Left ventricle myocardium inferior (tissue), 1 donor: ENCODE measurements around the gene PTEN. TPM values are rescaled to one million over a fixed set of nuclear protein-coding genes. Genes with fewer than 3 reads are reported as not detected.
"Not testable (repeated sequence)": the region's sequence is repeated elsewhere in the genome, so short reads cannot be mapped to it uniquely, and the experiment has no call there.

Source experiments
- DNase-seq: peaks from one replicate; pipeline ENCODE4 v3.0.0-alpha.2; 2020
- H3K27ac ChIP-seq: fragments of 200-600 bp; replicated peaks from 2 replicates; pipeline ENCODE4 v1.8.0; 2021
- H3K27me3 ChIP-seq: fragments of 200-600 bp; 2 replicates; pipeline ENCODE4 v1.8.0; 2021; ENCODE audit warnings: low read depth
- H3K36me3 ChIP-seq: fragments of 200-600 bp; 2 replicates; pipeline ENCODE4 v1.8.0; 2021
- H3K4me1 ChIP-seq: fragments of 200-600 bp; 2 replicates; pipeline ENCODE4 v1.8.0; 2021
- H3K4me3 ChIP-seq: fragments of 200-600 bp; 2 replicates; pipeline ENCODE4 v1.8.0; 2021; ENCODE audit warnings: mild to moderate bottlenecking, moderate library complexity
- H3K9me3 ChIP-seq: fragments of 200-600 bp; replicated peaks from 2 replicates; pipeline ENCODE4 v1.8.0; 2021
- intact Hi-C: fragments of 100-400 bp; cut with micrococcal nuclease; formaldehyde crosslinking; loops from one replicate; pipeline ENCODE4 v1.11.0; 2022
- total RNA-seq: library from RNA; stranded (reverse); fragmentation: NEBNext Ultra II Directional; extraction: Animal tissue kit (Norgen Biotek cat#: 25700); gene quantifications from one replicate; pipeline ENCODE4 v1.2.1, GENCODE V29; 2021
- TF ChIP-seq, protein P1 (sequence below): fragments of 200-600 bp; IDR thresholded peaks from 2 replicates; pipeline ENCODE4 v1.8.0; 2021; ENCODE audit warnings: antibody characterized with exemption, mild to moderate bottlenecking, borderline replicate concordance
- donor health status: DM: no; HTN: yes; CAD: no; lungs with severe emphysema.

PTEN gene
- total RNA-seq, 1 donor from 2014 or later: 49.9 TPM

DNA sequence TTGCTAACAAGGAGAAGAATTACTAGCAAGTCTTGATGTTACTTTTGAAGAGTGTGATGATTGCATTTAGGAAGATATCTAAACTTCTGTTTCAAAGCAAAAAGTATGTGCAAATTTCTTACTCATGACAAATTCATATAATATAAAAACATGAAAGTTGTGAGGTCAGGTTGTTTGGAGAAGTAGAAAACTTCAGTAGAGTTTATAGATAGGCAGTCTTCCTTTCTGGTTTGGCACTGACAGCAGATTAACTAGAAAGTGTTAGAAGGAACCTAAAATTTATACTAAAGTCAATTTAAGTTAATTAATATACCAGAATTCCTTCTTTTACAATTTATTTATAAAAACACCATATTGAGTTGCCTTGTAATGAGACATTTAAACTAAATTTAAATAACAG, 16.9 kb downstream of the PTEN start:
- intact Hi-C loops: no loop called here
- TF ChIP-seq, protein P1, sequence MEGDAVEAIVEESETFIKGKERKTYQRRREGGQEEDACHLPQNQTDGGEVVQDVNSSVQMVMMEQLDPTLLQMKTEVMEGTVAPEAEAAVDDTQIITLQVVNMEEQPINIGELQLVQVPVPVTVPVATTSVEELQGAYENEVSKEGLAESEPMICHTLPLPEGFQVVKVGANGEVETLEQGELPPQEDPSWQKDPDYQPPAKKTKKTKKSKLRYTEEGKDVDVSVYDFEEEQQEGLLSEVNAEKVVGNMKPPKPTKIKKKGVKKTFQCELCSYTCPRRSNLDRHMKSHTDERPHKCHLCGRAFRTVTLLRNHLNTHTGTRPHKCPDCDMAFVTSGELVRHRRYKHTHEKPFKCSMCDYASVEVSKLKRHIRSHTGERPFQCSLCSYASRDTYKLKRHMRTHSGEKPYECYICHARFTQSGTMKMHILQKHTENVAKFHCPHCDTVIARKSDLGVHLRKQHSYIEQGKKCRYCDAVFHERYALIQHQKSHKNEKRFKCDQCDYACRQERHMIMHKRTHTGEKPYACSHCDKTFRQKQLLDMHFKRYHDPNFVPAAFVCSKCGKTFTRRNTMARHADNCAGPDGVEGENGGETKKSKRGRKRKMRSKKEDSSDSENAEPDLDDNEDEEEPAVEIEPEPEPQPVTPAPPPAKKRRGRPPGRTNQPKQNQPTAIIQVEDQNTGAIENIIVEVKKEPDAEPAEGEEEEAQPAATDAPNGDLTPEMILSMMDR: no peak
- H3K4me3 ChIP-seq: no peak overlapping the region
- H3K27me3 ChIP-seq: no peaks in the 10 kb centered on the region
- peaks cover 6% of the 10 kb centered on the region for H3K9me3 ChIP-seq
- H3K27ac ChIP-seq: no peak overlapping the region
- DNase-seq: no peak
- H3K36me3 ChIP-seq: peaks cover 22% of the 10 kb centered on the region
- H3K4me1 ChIP-seq: peaks cover 75% of the 10 kb centered on the region

GRCh38 chr10:87881373-87882059, 18.1 kb downstream of the PTEN start:
- H3K4me1 ChIP-seq: peaks cover 63% of the 10 kb centered on the region
- DNase-seq, intact Hi-C loops, H3K4me3 ChIP-seq, H3K27me3 ChIP-seq, H3K27ac ChIP-seq: not testable (repeated sequence)
- H3K9me3 ChIP-seq: peaks cover 10% of the 10 kb centered on the region
- H3K36me3 ChIP-seq: peaks cover 32% of the 10 kb centered on the region

DNA sequence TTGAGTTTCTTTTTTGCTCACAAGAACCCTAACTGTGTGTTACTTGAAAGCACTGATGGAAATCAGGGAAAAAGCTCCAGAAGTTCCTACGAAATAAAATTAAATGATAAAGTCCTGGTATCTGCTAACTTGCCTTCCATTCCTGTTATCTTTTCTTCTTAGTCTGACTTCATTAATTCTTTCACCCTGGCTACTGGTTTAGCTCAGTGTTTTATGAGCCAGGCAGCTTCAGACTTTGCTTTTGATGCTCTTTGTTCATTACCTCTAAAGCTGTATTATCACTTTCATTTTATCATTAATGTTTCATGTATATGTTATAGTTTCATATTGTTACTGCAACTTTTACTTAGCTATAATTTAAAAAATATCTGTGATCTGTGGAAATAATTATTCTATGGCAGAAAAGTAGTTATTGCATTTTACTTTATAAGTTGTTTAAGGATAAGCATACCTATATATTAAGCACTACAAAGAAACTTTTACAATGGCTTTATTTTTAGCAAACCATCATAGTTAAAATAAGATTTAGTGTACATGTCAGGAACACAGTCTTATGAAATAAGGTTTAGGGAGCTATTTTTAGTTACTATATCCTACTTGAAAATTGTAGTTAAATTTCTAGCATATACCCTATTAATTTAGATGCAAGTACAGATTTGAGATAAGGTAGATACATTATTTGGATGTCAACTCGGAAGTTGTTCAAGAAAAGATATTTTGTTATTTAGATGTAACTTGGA, 19.3 kb downstream of the PTEN start:
- intact Hi-C loops: no loop called here
- Histone ChIP-seq H3K27ac (no peak overlapping the region), H3K36me3 (peaks cover 44% of the 10 kb centered on the region), H3K9me3 (peaks cover 16% of the 10 kb centered on the region), H3K4me1 (peaks cover 55% of the 10 kb centered on the region), H3K4me3 (no peak overlapping the region), H3K27me3 (no peaks in the 10 kb centered on the region)
- DNase-seq: no peak
- TF ChIP-seq, protein P1: no peak

DNA sequence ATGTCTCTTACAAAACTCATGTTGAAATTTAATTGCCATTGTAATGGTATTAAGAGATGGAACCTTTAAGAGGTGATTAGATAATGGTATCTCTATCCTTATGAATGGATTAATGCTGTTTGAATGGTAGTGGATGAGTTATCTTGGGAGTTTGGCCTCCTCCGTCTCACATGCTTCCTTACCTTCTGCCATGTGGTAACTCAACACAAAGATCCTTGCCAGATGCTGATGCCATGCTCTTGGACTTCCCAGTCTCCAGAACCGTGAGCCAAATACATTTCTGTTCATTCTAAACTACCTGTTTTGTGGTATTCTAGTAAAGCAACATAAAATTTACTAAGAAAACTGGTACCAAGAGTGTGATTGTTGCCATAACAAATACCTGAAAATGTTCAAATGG, 23.2 kb downstream of the PTEN start:
- H3K4me3 ChIP-seq: no peak overlapping the region
- peaks cover 38% of the 10 kb centered on the region for H3K4me1 ChIP-seq
- peaks cover 9% of the 10 kb centered on the region for H3K9me3 ChIP-seq
- DNase-seq: no peak
- TF ChIP-seq, protein P1: no peak
- intact Hi-C loops: no loop called here
- peaks cover 29% of the 10 kb centered on the region for H3K36me3 ChIP-seq
- no peak overlapping the region for H3K27ac ChIP-seq
- H3K27me3 ChIP-seq: no peaks in the 10 kb centered on the region

DNA sequence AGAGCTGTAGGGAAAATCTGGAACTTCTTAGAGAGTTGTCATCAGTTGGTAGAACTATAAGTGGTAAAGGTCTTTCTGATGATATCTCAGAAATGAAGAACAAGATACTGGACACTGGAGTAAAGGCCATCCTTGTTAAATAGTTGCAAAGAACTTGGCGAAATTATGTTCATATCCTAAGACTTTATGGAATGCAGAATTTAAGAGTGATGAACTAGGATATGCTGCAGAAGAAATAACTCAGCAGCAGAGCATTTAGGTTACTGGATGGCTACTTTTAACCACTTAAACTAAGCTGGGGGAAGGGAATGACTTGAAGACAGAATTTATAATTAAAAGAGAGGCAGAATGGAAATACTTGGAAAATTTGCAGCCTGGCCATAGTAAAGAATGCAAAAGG, 23.7 kb downstream of the PTEN start:
- peaks cover 29% of the 10 kb centered on the region for H3K36me3 ChIP-seq
- H3K9me3 ChIP-seq: peaks cover 9% of the 10 kb centered on the region
- H3K27me3 ChIP-seq: no peaks in the 10 kb centered on the region
- H3K4me1 ChIP-seq: peaks cover 38% of the 10 kb centered on the region
- no peak overlapping the region for H3K4me3 ChIP-seq
- TF ChIP-seq, protein P1: no peak
- DNase-seq: no peak
- intact Hi-C loops: no loop called here
- H3K27ac ChIP-seq: no peak overlapping the region
